OCI-M2 (cell line): Measurements from ENCODE around the gene CALR3.
"Not testable (repeated sequence)": the region's sequence is repeated elsewhere in the genome, so short reads cannot be mapped to it uniquely, and the experiment has no call there.

Experiments
- DNase-seq: peaks from one replicate; lab custom pipeline; 2025; ENCODE audit not compliant: unreplicated experiment; lab: John Stamatoyannopoulos, UW

CALR3 gene

GRCh38 chr19:16524991-16525734 lies 29.2 kb upstream of the CALR3 start:
- no peak for DNase-seq

- DNase-seq, result no peak
These were observed 26.8 kb upstream of the CALR3 start for GRCh38 chr19:16522559-16523377.

GRCh38 chr19:16521715-16522289 lies 25.8 kb upstream of the CALR3 start:
- no peak for DNase-seq

GRCh38 chr19:16520986-16521624 lies 25.1 kb upstream of the CALR3 start:
- DNase-seq, result no peak

- DNase-seq, result no peak
These were observed 24.4 kb upstream of the CALR3 start for GRCh38 chr19:16520074-16520973.

GRCh38 chr19:16519230-16519687 lies 23.3 kb upstream of the CALR3 start:
- DNase-seq, result no peak

GRCh38 chr19:16518483-16519229 lies 22.7 kb upstream of the CALR3 start:
- DNase-seq, result no peak

GRCh38 chr19:16518061-16518460 lies 22.1 kb upstream of the CALR3 start:
- no peak for DNase-seq

GRCh38 chr19:16516923-16517610 lies 21.1 kb upstream of the CALR3 start:
- DNase-seq, result no peak

GRCh38 chr19:16516381-16516780 lies 20.4 kb upstream of the CALR3 start:
- DNase-seq, result no peak

- no peak for DNase-seq
These were observed 18.5 kb upstream of the CALR3 start for GRCh38 chr19:16514383-16515019.

GRCh38 chr19:16512611-16513010 lies 16.6 kb upstream of the CALR3 start:
- DNase-seq, result not testable (repeated sequence)

GRCh38 chr19:16509141-16510061 lies 13.4 kb upstream of the CALR3 start:
- DNase-seq, result no peak

GRCh38 chr19:16508546-16508945 lies 12.6 kb upstream of the CALR3 start:
- DNase-seq, result no peak

GRCh38 chr19:16506961-16507360 lies 11.0 kb upstream of the CALR3 start:
- no peak for DNase-seq

- not testable (repeated sequence) for DNase-seq
These were observed 10.2 kb upstream of the CALR3 start for GRCh38 chr19:16506161-16506560.

- no peak for DNase-seq
These were observed 8.3 kb upstream of the CALR3 start for GRCh38 chr19:16504271-16504670.

GRCh38 chr19:16497837-16498236 lies 1.9 kb upstream of the CALR3 start:
- no peak for DNase-seq
